ENCODE data around the gene SYT6. TPM values are rescaled to one million over a fixed set of nuclear protein-coding genes. Genes with fewer than 3 reads are reported as not detected.

The SYT6 gene
- total RNA-seq, 1 donor: not detected

DNA sequence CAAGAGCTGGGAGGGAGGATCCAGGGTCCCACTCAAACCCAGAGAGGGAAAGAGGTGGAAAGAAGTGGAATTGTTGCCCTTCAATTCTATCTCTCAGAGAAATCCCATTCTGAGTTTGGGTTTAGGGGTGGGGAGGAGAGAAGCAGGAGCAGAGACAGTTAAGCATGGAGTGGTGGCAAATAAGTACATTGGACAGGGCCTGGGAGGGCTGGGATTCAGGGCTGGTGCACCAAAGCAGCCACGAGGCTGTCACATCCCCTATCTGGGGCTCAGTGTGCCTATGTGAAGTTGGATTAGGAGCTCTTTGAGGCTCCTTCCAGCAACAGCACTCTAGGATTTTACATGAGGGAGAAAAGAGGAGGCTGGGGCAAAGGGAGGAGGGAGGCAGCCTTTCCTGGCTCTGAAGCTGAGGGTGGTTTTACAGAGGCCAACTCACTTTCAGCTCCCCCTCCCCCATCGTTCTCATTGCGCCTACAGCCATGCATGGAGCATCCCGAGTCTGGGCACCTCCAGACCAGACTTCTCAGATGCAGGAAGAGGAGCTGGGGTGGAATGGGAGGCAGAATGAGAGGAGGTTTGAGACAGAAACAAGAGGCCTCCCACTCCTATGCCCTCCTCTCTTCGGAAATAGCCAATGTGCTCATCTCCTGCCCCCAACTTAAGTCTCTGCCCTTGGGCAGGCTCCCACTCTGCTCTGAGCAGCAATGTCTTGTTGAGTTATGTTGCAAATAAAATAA, 3.0 kb upstream of the SYT6 start:
- no peak overlapping the region for H3K4me3 ChIP-seq (ENCODE audit: low read depth, low read length)
- DNase-seq (ENCODE audit: low read depth): no peak
- no peak for TF ChIP-seq CTCF (IDR thresholded peaks at IDR 0.05; ENCODE audit: insufficient read depth, low read length)

DNA sequence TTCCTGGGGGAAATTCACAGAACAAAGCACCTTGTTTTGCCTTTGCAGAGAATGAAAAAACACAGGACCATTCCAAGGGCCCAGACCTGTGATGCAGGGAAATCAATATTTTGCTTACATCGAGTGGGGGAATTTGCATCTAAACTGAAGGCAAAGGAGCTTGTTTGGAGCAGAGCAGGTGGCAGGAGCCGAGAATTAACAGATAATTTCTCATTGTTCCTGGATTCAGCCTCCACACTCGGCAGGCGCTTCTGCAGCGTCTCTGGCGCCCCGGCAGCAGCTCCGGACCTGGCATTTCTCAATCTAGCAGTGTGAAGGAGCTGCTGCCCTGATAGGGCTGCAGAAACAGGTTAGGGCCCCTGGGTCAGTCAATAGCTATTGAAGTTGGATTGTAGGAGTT, 2.0 kb upstream of the SYT6 start:
- DNase-seq (ENCODE audit: low read depth): no peak
- H3K4me3 ChIP-seq (ENCODE audit: low read depth, low read length): no peak overlapping the region
- TF ChIP-seq CTCF (IDR thresholded peaks at IDR 0.05; ENCODE audit: insufficient read depth, low read length): no peak

- TF ChIP-seq CTCF (IDR thresholded peaks at IDR 0.05; ENCODE audit: insufficient read depth, low read length): no peak
- DNase-seq (ENCODE audit: low read depth): peak; percentile 24
- no peak overlapping the region for H3K4me3 ChIP-seq (ENCODE audit: low read depth, low read length)
These were observed 1.3 kb upstream of the SYT6 start for GRCh38 chr1:114154963-114155322.

- no peak overlapping the region for H3K4me3 ChIP-seq (ENCODE audit: low read depth, low read length)
- DNase-seq (ENCODE audit: low read depth): peak; percentile 13
- no peak for TF ChIP-seq CTCF (IDR thresholded peaks at IDR 0.05; ENCODE audit: insufficient read depth, low read length)
These were observed 685 bp upstream of the SYT6 start for GRCh38 chr1:114154146-114154962.

GRCh38 chr1:114152508-114153260, 985 bp downstream of the SYT6 start:
- no peak for TF ChIP-seq CTCF (IDR thresholded peaks at IDR 0.05; ENCODE audit: insufficient read depth, low read length)
- peak overlapping the region; percentile 39 for H3K4me3 ChIP-seq (ENCODE audit: low read depth, low read length)
- peak; percentile 12 for DNase-seq (ENCODE audit: low read depth)

GRCh38 chr1:114152089-114152507, 1.6 kb downstream of the SYT6 start:
- H3K4me3 ChIP-seq (ENCODE audit: low read depth, low read length): no peak overlapping the region
- TF ChIP-seq CTCF (IDR thresholded peaks at IDR 0.05; ENCODE audit: insufficient read depth, low read length): no peak
- DNase-seq (ENCODE audit: low read depth): no peak
